GM13977 (cell line): Measurements from ENCODE around the gene CD99L2.

Experiments
- DNase-seq: peaks from one replicate; pipeline ENCODE4 v3.0.0; 2012; ENCODE audit warnings: low spot score
- CTCF ChIP-seq: IDR thresholded peaks from 2 replicates; pipeline ENCODE4 v1.5.1; 2012; ENCODE audit warnings: mild to moderate bottlenecking, control low read depth; ENCODE audit not compliant: insufficient read depth; ENCODE audit errors: extremely low read depth, missing control alignments
- in situ Hi-C: fragments of 300-500 bp; cut with MboI; formaldehyde crosslinking; loops from one replicate; pipeline ENCODE4 v1.12.0; 2022; ENCODE audit warnings: low sequenced_read_pairs, low pct_unique_long_range_greater_than_20kb, mixed read lengths, inconsistent platforms; ENCODE audit not compliant: unreplicated experiment

The CD99L2 gene

GRCh38 chrX:150854856-150855255 is 43.6 kb downstream of the CD99L2 start:
- DNase-seq, result no peak
- in situ Hi-C loops, result no loop called here

GRCh38 chrX:150849996-150850720 is 48.3 kb downstream of the CD99L2 start:
- TF ChIP-seq CTCF, result no peak
- in situ Hi-C loops, result no loop called here
- DNase-seq, result no peak

More at GRCh38 chrX:150854856-150855255, 43.6 kb downstream of the CD99L2 start:
- TF ChIP-seq CTCF, result no peak

- no peak for DNase-seq
- TF ChIP-seq CTCF, result no peak
- in situ Hi-C loops, result no loop called here
Measured at GRCh38 chrX:150849486-150849885, 49.0 kb downstream of the CD99L2 start.

GRCh38 chrX:150848914-150849365 is 49.5 kb downstream of the CD99L2 start:
- TF ChIP-seq CTCF, result no peak
- in situ Hi-C loops, result no loop called here
- no peak for DNase-seq

GRCh38 chrX:150847088-150847487 is 51.4 kb downstream of the CD99L2 start:
- no peak for DNase-seq
- TF ChIP-seq CTCF, result no peak
- in situ Hi-C loops, result no loop called here

- no peak for TF ChIP-seq CTCF
- in situ Hi-C loops, result no loop called here
- no peak for DNase-seq
Measured at GRCh38 chrX:150846130-150846529, 52.3 kb downstream of the CD99L2 start.
